HEK293 (cell line): Measurements from ENCODE around the gene CSNK1A1L.

Experiments
- CTCF ChIA-PET: fragments of 350-600 bp; formaldehyde crosslinking; extraction: SDS; loops from one replicate; lab custom pipeline; 2021; ENCODE audit warnings: antibody characterized with exemption; lab: Yijun Ruan, JAX
- POLR2A ChIA-PET: fragments of 300-600 bp; formaldehyde crosslinking; extraction: SDS; loops from one replicate; lab custom pipeline; 2020; ENCODE audit warnings: antibody characterized with exemption, inconsistent platforms; lab: Yijun Ruan, JAX
- H3K27ac ChIP-seq: fragments of 200-500 bp; sonication (Bioruptor generic); 2 replicates; pipeline ENCODE4 v1.5.1; 2014; ENCODE audit warnings: low read depth, low read length, control low read depth, inconsistent platforms; ENCODE audit errors: extremely low read depth
- H3K36me3 ChIP-seq, 2 experiments: fragments of 200-500 bp in 1 of 2; sonication (Bioruptor generic) in 1 of 2; 1 replicate in 1 of 2; 2 replicates in 1 of 2; pipeline ENCODE4 v1.5.1; 2014 to 2017; ENCODE audit warnings: inconsistent platforms in 2 of 2, low read length in 2 of 2; ENCODE audit not compliant: control insufficient read depth in 2 of 2, insufficient read depth in 1 of 2
- H3K4me1 ChIP-seq: fragments of 200-500 bp; sonication (Bioruptor generic); 2 replicates; pipeline ENCODE4 v1.5.1; 2014; ENCODE audit warnings: mild to moderate bottlenecking, low read length, inconsistent platforms; ENCODE audit not compliant: control insufficient read depth, insufficient read depth
- H3K4me3 ChIP-seq: 2 replicates; pipeline ENCODE4 v1.5.1; 2011; ENCODE audit warnings: low read depth, mild to moderate bottlenecking, control low read depth, low read length, moderate library complexity
- H3K9me3 ChIP-seq: fragments of 200-500 bp; sonication (Bioruptor generic); 2 replicates; pipeline ENCODE4 v1.5.1; 2014; ENCODE audit warnings: low read depth, low read length, inconsistent platforms; ENCODE audit not compliant: control insufficient read depth, insufficient read depth
- EGR2 ChIP-seq: fragments of 450-650 bp; formaldehyde crosslinking; IDR thresholded peaks from 2 replicates; pipeline ENCODE4 v1.5.1; 2016; ENCODE audit warnings: low read depth, missing biosample characterization, missing genetic modification characterization
- KLF10 ChIP-seq: fragments of 450-650 bp; IDR thresholded peaks from 2 replicates; pipeline ENCODE4 v1.5.1; 2018; ENCODE audit warnings: missing biosample characterization, mild to moderate bottlenecking, missing genetic modification characterization
- MEIS1 ChIP-seq: sonication (generic); formaldehyde crosslinking; IDR thresholded peaks from 2 replicates; pipeline ENCODE4 v1.8.1; 2022; ENCODE audit warnings: missing genetic modification reagents, mild to moderate bottlenecking, borderline replicate concordance
- OSR2 ChIP-seq: fragments of 450-650 bp; formaldehyde crosslinking; IDR thresholded peaks from 2 replicates; pipeline ENCODE4 v1.5.1; 2016; ENCODE audit warnings: missing biosample characterization, missing genetic modification characterization
- OVOL3 ChIP-seq: fragments of 450-650 bp; formaldehyde crosslinking; IDR thresholded peaks from 2 replicates; pipeline ENCODE4 v1.5.1; 2016; ENCODE audit warnings: missing biosample characterization, missing genetic modification characterization
- REPIN1 ChIP-seq: fragments of 450-650 bp; formaldehyde crosslinking; IDR thresholded peaks from 2 replicates; pipeline ENCODE4 v1.5.1; 2017; ENCODE audit warnings: missing biosample characterization, missing genetic modification characterization, low read depth
- SETDB1 ChIP-seq: IDR thresholded peaks from one replicate; pipeline ENCODE4 v1.6.1; 2017; ENCODE audit warnings: mild to moderate bottlenecking, low read length, moderate library complexity, mixed read lengths; ENCODE audit not compliant: insufficient read length
- TCF7L2 ChIP-seq: IDR thresholded peaks from 2 replicates; pipeline ENCODE4 v1.6.1; 2011; ENCODE audit warnings: low read depth, mild to moderate bottlenecking, inconsistent platforms, low read length, moderate library complexity, borderline replicate concordance
- ZBTB10 ChIP-seq: fragments of 450-650 bp; formaldehyde crosslinking; IDR thresholded peaks from 2 replicates; pipeline ENCODE4 v1.5.1; 2016; ENCODE audit warnings: missing biosample characterization, missing genetic modification characterization
- ZBTB44 ChIP-seq: fragments of 450-650 bp; IDR thresholded peaks from 2 replicates; pipeline ENCODE4 v1.5.1; 2018; ENCODE audit warnings: missing biosample characterization, mild to moderate bottlenecking, missing genetic modification characterization
- ZFP69B ChIP-seq: fragments of 450-650 bp; formaldehyde crosslinking; IDR thresholded peaks from 2 replicates; pipeline ENCODE4 v1.5.1; 2016; ENCODE audit warnings: missing biosample characterization, missing genetic modification characterization
- ZNF114 ChIP-seq: fragments of 450-650 bp; formaldehyde crosslinking; IDR thresholded peaks from 2 replicates; pipeline ENCODE4 v1.5.0; 2017; ENCODE audit warnings: missing biosample characterization, missing genetic modification characterization
- ZNF121 ChIP-seq: fragments of 450-650 bp; formaldehyde crosslinking; IDR thresholded peaks from 2 replicates; pipeline ENCODE4 v1.5.1; 2016; ENCODE audit warnings: missing biosample characterization, missing genetic modification characterization
- ZNF202 ChIP-seq: fragments of 450-650 bp; formaldehyde crosslinking; IDR thresholded peaks from 2 replicates; pipeline ENCODE4 v1.5.1; 2016; ENCODE audit warnings: missing biosample characterization, missing genetic modification characterization, borderline replicate concordance
- ZNF221 ChIP-seq: fragments of 450-650 bp; formaldehyde crosslinking; IDR thresholded peaks from 2 replicates; pipeline ENCODE4 v1.5.1; 2017; ENCODE audit warnings: missing biosample characterization, missing genetic modification characterization, borderline replicate concordance
- ZNF280C ChIP-seq: fragments of 450-650 bp; formaldehyde crosslinking; IDR thresholded peaks from 2 replicates; pipeline ENCODE4 v1.5.1; 2016; ENCODE audit warnings: missing biosample characterization, missing genetic modification characterization
- ZNF48 ChIP-seq: fragments of 450-650 bp; formaldehyde crosslinking; IDR thresholded peaks from 2 replicates; pipeline ENCODE4 v1.5.1; 2016; ENCODE audit warnings: missing biosample characterization, missing genetic modification characterization
- ZNF544 ChIP-seq: fragments of 450-650 bp; formaldehyde crosslinking; IDR thresholded peaks from 2 replicates; pipeline ENCODE4 v1.5.0; 2017; ENCODE audit warnings: missing biosample characterization, missing genetic modification characterization
- ZNF585B ChIP-seq: fragments of 450-650 bp; formaldehyde crosslinking; IDR thresholded peaks from 2 replicates; pipeline ENCODE4 v1.5.1; 2016; ENCODE audit warnings: missing biosample characterization, missing genetic modification characterization
- ZNF610 ChIP-seq: fragments of 450-650 bp; formaldehyde crosslinking; IDR thresholded peaks from 2 replicates; pipeline ENCODE4 v1.5.1; 2016; ENCODE audit warnings: missing biosample characterization, missing genetic modification characterization, borderline replicate concordance
- ZNF623 ChIP-seq: fragments of 450-650 bp; formaldehyde crosslinking; IDR thresholded peaks from 2 replicates; pipeline ENCODE4 v1.5.1; 2016; ENCODE audit warnings: missing biosample characterization, missing genetic modification characterization
- ZNF629 ChIP-seq: fragments of 450-650 bp; formaldehyde crosslinking; IDR thresholded peaks from 2 replicates; pipeline ENCODE4 v1.5.1; 2017; ENCODE audit warnings: missing biosample characterization, missing genetic modification characterization
- ZNF660 ChIP-seq: fragments of 450-650 bp; IDR thresholded peaks from 2 replicates; pipeline ENCODE4 v1.5.1; 2018; ENCODE audit warnings: missing biosample characterization, mild to moderate bottlenecking, missing genetic modification characterization
- ZNF707 ChIP-seq: fragments of 450-650 bp; formaldehyde crosslinking; IDR thresholded peaks from 2 replicates; pipeline ENCODE4 v1.5.1; 2016; ENCODE audit warnings: missing biosample characterization, missing genetic modification characterization
- ZNF777 ChIP-seq: fragments of 450-650 bp; formaldehyde crosslinking; IDR thresholded peaks from 2 replicates; pipeline ENCODE4 v1.5.1; 2017; ENCODE audit warnings: missing biosample characterization, missing genetic modification characterization, borderline replicate concordance
- ZNF830 ChIP-seq: fragments of 450-650 bp; IDR thresholded peaks from 2 replicates; pipeline ENCODE4 v1.5.0; 2018; ENCODE audit warnings: missing biosample characterization, missing genetic modification characterization, low read depth, mild to moderate bottlenecking, moderate library complexity
- ZSCAN30 ChIP-seq: fragments of 450-650 bp; IDR thresholded peaks from 2 replicates; pipeline ENCODE4 v1.5.1; 2018; ENCODE audit warnings: missing biosample characterization, mild to moderate bottlenecking, missing genetic modification characterization, moderate library complexity
- ZSCAN5A ChIP-seq: fragments of 450-650 bp; formaldehyde crosslinking; IDR thresholded peaks from 2 replicates; pipeline ENCODE4 v1.5.1; 2016; ENCODE audit warnings: missing biosample characterization, missing genetic modification characterization

CSNK1A1L gene

GRCh38 chr13:37058910-37059847 is 46.3 kb downstream of the CSNK1A1L start, which contains the start of gene SUPT20H:
TSS of gene SUPT20H (minus strand) at chr13:37059688. CDS start at chr13:37051490, 8,198 bp downstream.
- Histone ChIP-seq H3K9me3 (no peaks in the 10 kb centered on the region), H3K27ac (peak within 1 kb of the TSS; percentile 71; the same call in 1 of the 2 replicates), H3K36me3 (peaks cover 4 to 5% of the 10 kb centered on the region in 2 experiments; a peak in 2 of 3 replicates), H3K4me1 (no peaks in the 10 kb centered on the region; the same call in 1 of the 2 replicates), H3K4me3 (peak within 1 kb of the TSS; percentile 94)
- CTCF ChIA-PET, result interaction anchor here (0.6 kb wide), 1 partner anchor 74 kb away, joined by 3 read pairs; no protein-coding TSS in a partner anchor
- POLR2A ChIA-PET, result interaction anchor here (0.8 kb wide), 1 partner anchor 59 kb away, joined by 4 read pairs; the partner anchor contains the start of gene EXOSC8
- TF ChIP-seq ZNF777 (tag by site-specific recombination) (peak; percentile 84), SETDB1 (no peak), OVOL3 (tag by site-specific recombination) (no peak), ZNF585B (no peak), ZNF114 (tag by site-specific recombination) (no peak), ZNF660 (tag by site-specific recombination) (no peak), ZSCAN30 (tag by site-specific recombination) (peak; percentile 90), ZNF707 (tag by site-specific recombination) (no peak), REPIN1 (no peak), ZNF830 (no peak), ZBTB10 (tag by site-specific recombination) (0 out of 2 replicates have a peak, but pooled peaks have one; percentile 22), ZNF202 (tag by site-specific recombination) (no peak), ZNF221 (tag by site-specific recombination) (no peak), ZNF280C (tag by site-specific recombination) (no peak), ZBTB44 (tag by site-specific recombination) (no peak), TCF7L2 (no peak), ZNF48 (no peak), ZNF544 (no peak), ZFP69B (peak; percentile 45; the same call in 1 of the 2 replicates), KLF10 (tag by site-specific recombination) (no peak; the same call in 1 of the 2 replicates), ZNF629 (no peak), ZNF121 (tag by site-specific recombination) (no peak), ZNF623 (tag by site-specific recombination) (no peak), ZSCAN5A (tag by site-specific recombination) (peak; percentile 70; the same call in 1 of the 2 replicates), MEIS1 (CRISPR knock-in tag) (no peak), ZNF610 (tag by site-specific recombination) (0 out of 2 replicates have a peak, but pooled peaks have one; percentile 12), EGR2 (tag by site-specific recombination) (peak; percentile 90), OSR2 (tag by site-specific recombination) (no peak)
